ENCODE measurements around the gene ANO9. TPM values are rescaled to one million over a fixed set of nuclear protein-coding genes. Genes with fewer than 3 reads are reported as not detected.

Gene ANO9, protein sequence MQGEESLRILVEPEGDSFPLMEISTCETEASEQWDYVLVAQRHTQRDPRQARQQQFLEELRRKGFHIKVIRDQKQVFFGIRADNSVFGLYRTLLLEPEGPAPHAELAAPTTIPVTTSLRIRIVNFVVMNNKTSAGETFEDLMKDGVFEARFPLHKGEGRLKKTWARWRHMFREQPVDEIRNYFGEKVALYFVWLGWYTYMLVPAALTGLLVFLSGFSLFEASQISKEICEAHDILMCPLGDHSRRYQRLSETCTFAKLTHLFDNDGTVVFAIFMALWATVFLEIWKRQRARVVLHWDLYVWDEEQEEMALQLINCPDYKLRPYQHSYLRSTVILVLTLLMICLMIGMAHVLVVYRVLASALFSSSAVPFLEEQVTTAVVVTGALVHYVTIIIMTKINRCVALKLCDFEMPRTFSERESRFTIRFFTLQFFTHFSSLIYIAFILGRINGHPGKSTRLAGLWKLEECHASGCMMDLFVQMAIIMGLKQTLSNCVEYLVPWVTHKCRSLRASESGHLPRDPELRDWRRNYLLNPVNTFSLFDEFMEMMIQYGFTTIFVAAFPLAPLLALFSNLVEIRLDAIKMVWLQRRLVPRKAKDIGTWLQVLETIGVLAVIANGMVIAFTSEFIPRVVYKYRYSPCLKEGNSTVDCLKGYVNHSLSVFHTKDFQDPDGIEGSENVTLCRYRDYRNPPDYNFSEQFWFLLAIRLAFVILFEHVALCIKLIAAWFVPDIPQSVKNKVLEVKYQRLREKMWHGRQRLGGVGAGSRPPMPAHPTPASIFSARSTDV
- not detected in 2 replicates for total RNA-seq
- not detected in 2 replicates for polyA plus RNA-seq
- 0.02 TPM in 1 of 2 replicates, not detected in the other for polyA plus RNA-seq (2012)
- not detected in 2 replicates for polyA minus RNA-seq (ENCODE audit: low replicate concordance)

- Histone ChIP-seq H3K79me2 (ENCODE audit: control insufficient read depth, insufficient read depth, low read length) (no peaks in the 10 kb centered on the region), H2AFZ (ENCODE audit: low read length) (no peak within 1 kb of the TSS), H3K9ac (ENCODE audit: insufficient read depth, low read length) (no peak within 1 kb of the TSS), H3K36me3 (ENCODE audit: control insufficient read depth, insufficient read depth, low read length) (no peaks in the 10 kb centered on the region), H4K20me1 (ENCODE audit: control insufficient read depth, extremely low read depth, insufficient read depth, low read length) (no peaks in the 10 kb centered on the region), H3K27me3 (ENCODE audit: control insufficient read depth, insufficient read depth, low read length) (peaks cover 2% of the 10 kb centered on the region), H3K4me2 (ENCODE audit: extremely low read depth, insufficient read depth, low read length) (no peak within 1 kb of the TSS), H3K4me3 (replicated peaks in 1 of 4; ENCODE audit: control extremely low read depth in 1 of 4, insufficient read depth in 1 of 4, low read depth in 3 of 4, low read length in 4 of 4) (no peak within 1 kb of the TSS), H3K4me1 (ENCODE audit: control insufficient read depth, extremely low read depth, insufficient read depth, low read length) (peaks cover 2% of the 10 kb centered on the region), H3K9me3 (ENCODE audit: control insufficient read depth, insufficient read depth, low read depth, low read length) (no peaks in the 10 kb centered on the region), H3K27ac (ENCODE audit: insufficient read depth, low read length) (no peak within 1 kb of the TSS)
- no peak for TF ChIP-seq EZH2 (IDR thresholded peaks at IDR 0.05; ENCODE audit: low read length, missing control alignments)
- no peak for TF ChIP-seq CTCF (conservative IDR thresholded peaks at IDR 0.05 in 1 of 2, IDR thresholded peaks at IDR 0.05 in 1 of 2; ENCODE audit: low read depth in 1 of 2, low read length in 2 of 2)
- no peak for DNase-seq (ENCODE audit: low read depth in 2 of 2)
These were observed at the start of gene ANO9 for GRCh38 chr11:441418-442274. Gene ANO9 (minus strand): TSS chr11:442011. CDS start chr11:441926, 85 bp downstream.

- Histone ChIP-seq H3K27ac (ENCODE audit: insufficient read depth, low read length) (no peak overlapping the region), H3K4me1 (ENCODE audit: control insufficient read depth, extremely low read depth, insufficient read depth, low read length) (no peaks in the 10 kb centered on the region), H3K4me3 (replicated peaks in 1 of 4; ENCODE audit: control extremely low read depth in 1 of 4, insufficient read depth in 1 of 4, low read depth in 3 of 4, low read length in 4 of 4) (no peak overlapping the region), H3K79me2 (ENCODE audit: control insufficient read depth, insufficient read depth, low read length) (no peaks in the 10 kb centered on the region), H3K9ac (ENCODE audit: insufficient read depth, low read length) (no peak overlapping the region), H3K4me2 (ENCODE audit: extremely low read depth, insufficient read depth, low read length) (no peak overlapping the region), H3K27me3 (ENCODE audit: control insufficient read depth, insufficient read depth, low read length) (no peaks in the 10 kb centered on the region), H2AFZ (ENCODE audit: low read length) (no peak overlapping the region), H3K36me3 (ENCODE audit: control insufficient read depth, insufficient read depth, low read length) (peaks cover 11% of the 10 kb centered on the region), H3K9me3 (ENCODE audit: control insufficient read depth, insufficient read depth, low read depth, low read length) (no peaks in the 10 kb centered on the region), H4K20me1 (ENCODE audit: control insufficient read depth, extremely low read depth, insufficient read depth, low read length) (no peaks in the 10 kb centered on the region)
- DNase-seq (ENCODE audit: low read depth in 2 of 2), result no peak
- TF ChIP-seq CTCF (conservative IDR thresholded peaks at IDR 0.05 in 1 of 2, IDR thresholded peaks at IDR 0.05 in 1 of 2; ENCODE audit: low read depth in 1 of 2, low read length in 2 of 2) (no peak), EZH2 (IDR thresholded peaks at IDR 0.05; ENCODE audit: low read length, missing control alignments) (no peak)
These were observed 49.5 kb upstream of the ANO9 start for GRCh38 chr11:491358-491757.

Data from fibroblast of lung (primary cell).